ENCODE measurements around the gene FOXN3. TPM values are rescaled to one million over a fixed set of nuclear protein-coding genes. Genes with fewer than 3 reads are reported as not detected.

The FOXN3 gene
- total RNA-seq, 1 donor from 2014 or later = 122 TPM

GRCh38 chr14:89198544-89199329, 218.3 kb downstream of the FOXN3 start:
- no peak overlapping the region for H3K9ac ChIP-seq (ENCODE audit: low read length)
- peaks cover 2% of the 10 kb centered on the region for H3K9me3 Mint-ChIP-seq (ENCODE audit: unreplicated experiment)
- no peak for TF ChIP-seq EZH2 (IDR thresholded peaks at IDR 0.05; ENCODE audit: insufficient read depth, low read length)
- TF ChIP-seq CTCF (IDR thresholded peaks at IDR 0.05; ENCODE audit: insufficient read depth, low read depth, low read length) = no peak
- H3K4me1 Mint-ChIP-seq (ENCODE audit: low read depth, unreplicated experiment) = peaks cover 8% of the 10 kb centered on the region
- H4K20me1 ChIP-seq (ENCODE audit: insufficient read depth, low read length) = peaks cover 74% of the 10 kb centered on the region
- no peak overlapping the region for H2AFZ ChIP-seq (ENCODE audit: low read depth, low read length)
- FAIRE-seq (no peak), DNase-seq (ENCODE audit: low read depth) (no peak)
- no peak overlapping the region for H3K4me3 Mint-ChIP-seq (ENCODE audit: unreplicated experiment)
- peaks cover 3% of the 10 kb centered on the region for H3K79me2 ChIP-seq (ENCODE audit: insufficient read depth, low read length)
- H3K9me3 ChIP-seq (ENCODE audit: insufficient read depth, low read depth, low read length) = no peaks in the 10 kb centered on the region
- H3K27ac ChIP-seq (ENCODE audit: low read depth, low read length) = no peak overlapping the region
- H3K4me3 ChIP-seq (ENCODE audit: insufficient read depth, low read depth, low read length) = no peak overlapping the region
- H3K4me1 ChIP-seq (ENCODE audit: insufficient read depth, low read length) = no peaks in the 10 kb centered on the region
- H3K27ac Mint-ChIP-seq (ENCODE audit: unreplicated experiment) = no peak overlapping the region
- H3K4me2 ChIP-seq (ENCODE audit: low read length) = no peak overlapping the region
- H3K36me3 Mint-ChIP-seq (ENCODE audit: low read depth, unreplicated experiment) = peaks cover 16% of the 10 kb centered on the region
- no peaks in the 10 kb centered on the region for H3K27me3 ChIP-seq (ENCODE audit: insufficient read depth, low read length)
- H3K36me3 ChIP-seq (ENCODE audit: insufficient read depth, low read length) = no peaks in the 10 kb centered on the region
- no peaks in the 10 kb centered on the region for H3K27me3 Mint-ChIP-seq (ENCODE audit: low read depth, unreplicated experiment)

- Histone ChIP-seq H3K36me3 (ENCODE audit: insufficient read depth, low read length) (no peaks in the 10 kb centered on the region), H4K20me1 (ENCODE audit: insufficient read depth, low read length) (peaks cover 69% of the 10 kb centered on the region), H3K27ac (ENCODE audit: low read depth, low read length) (no peak overlapping the region), H3K4me3 (ENCODE audit: insufficient read depth, low read depth, low read length) (no peak overlapping the region), H3K4me2 (ENCODE audit: low read length) (no peak overlapping the region), H2AFZ (ENCODE audit: low read depth, low read length) (no peak overlapping the region), H3K79me2 (ENCODE audit: insufficient read depth, low read length) (peaks cover 3% of the 10 kb centered on the region), H3K9ac (ENCODE audit: low read length) (no peak overlapping the region), H3K4me1 (ENCODE audit: insufficient read depth, low read length) (no peaks in the 10 kb centered on the region), H3K27me3 (ENCODE audit: insufficient read depth, low read length) (no peaks in the 10 kb centered on the region), H3K9me3 (ENCODE audit: insufficient read depth, low read depth, low read length) (no peaks in the 10 kb centered on the region)
- Mint-ChIP-seq H3K9me3 (ENCODE audit: unreplicated experiment) (peaks cover 2% of the 10 kb centered on the region), H3K27ac (ENCODE audit: unreplicated experiment) (no peak overlapping the region), H3K27me3 (ENCODE audit: low read depth, unreplicated experiment) (no peaks in the 10 kb centered on the region), H3K36me3 (ENCODE audit: low read depth, unreplicated experiment) (peaks cover 14% of the 10 kb centered on the region), H3K4me3 (ENCODE audit: unreplicated experiment) (no peak overlapping the region), H3K4me1 (ENCODE audit: low read depth, unreplicated experiment) (peaks cover 5% of the 10 kb centered on the region)
- no peak for FAIRE-seq
- no peak for DNase-seq (ENCODE audit: low read depth)
- no peak for TF ChIP-seq EZH2 (IDR thresholded peaks at IDR 0.05; ENCODE audit: insufficient read depth, low read length)
- no peak for TF ChIP-seq CTCF (IDR thresholded peaks at IDR 0.05; ENCODE audit: insufficient read depth, low read depth, low read length)
These were observed 219.4 kb downstream of the FOXN3 start for GRCh38 chr14:89197623-89198022.

GRCh38 chr14:89196545-89196944, 220.5 kb downstream of the FOXN3 start:
- Histone ChIP-seq H3K4me3 (ENCODE audit: insufficient read depth, low read depth, low read length) (no peak overlapping the region), H2AFZ (ENCODE audit: low read depth, low read length) (no peak overlapping the region), H3K27ac (ENCODE audit: low read depth, low read length) (no peak overlapping the region), H3K4me2 (ENCODE audit: low read length) (no peak overlapping the region), H4K20me1 (ENCODE audit: insufficient read depth, low read length) (peaks cover 58% of the 10 kb centered on the region), H3K4me1 (ENCODE audit: insufficient read depth, low read length) (no peaks in the 10 kb centered on the region), H3K9ac (ENCODE audit: low read length) (no peak overlapping the region), H3K27me3 (ENCODE audit: insufficient read depth, low read length) (no peaks in the 10 kb centered on the region), H3K36me3 (ENCODE audit: insufficient read depth, low read length) (no peaks in the 10 kb centered on the region), H3K79me2 (ENCODE audit: insufficient read depth, low read length) (no peaks in the 10 kb centered on the region), H3K9me3 (ENCODE audit: insufficient read depth, low read depth, low read length) (no peaks in the 10 kb centered on the region)
- Mint-ChIP-seq H3K36me3 (ENCODE audit: low read depth, unreplicated experiment) (peaks cover 14% of the 10 kb centered on the region), H3K27ac (ENCODE audit: unreplicated experiment) (no peak overlapping the region), H3K4me1 (ENCODE audit: low read depth, unreplicated experiment) (peaks cover 3% of the 10 kb centered on the region), H3K9me3 (ENCODE audit: unreplicated experiment) (no peaks in the 10 kb centered on the region), H3K4me3 (ENCODE audit: unreplicated experiment) (no peak overlapping the region), H3K27me3 (ENCODE audit: low read depth, unreplicated experiment) (no peaks in the 10 kb centered on the region)
- TF ChIP-seq CTCF (IDR thresholded peaks at IDR 0.05; ENCODE audit: insufficient read depth, low read depth, low read length) = no peak
- no peak for TF ChIP-seq EZH2 (IDR thresholded peaks at IDR 0.05; ENCODE audit: insufficient read depth, low read length)
- no peak for FAIRE-seq
- peak; percentile 41 for DNase-seq (ENCODE audit: low read depth)

Measured in astrocyte (in vitro differentiated cells and primary cell).